GM12865 (cell line): ENCODE results near the gene ANKRD22.

Experiments
- DNase-seq: peaks from one replicate; pipeline ENCODE4 v3.0.0; 2010; ENCODE audit warnings: low read depth
- H3K4me3 ChIP-seq: 2 replicates; pipeline ENCODE4 v1.5.1; 2011; ENCODE audit warnings: mild to moderate bottlenecking, low read depth, low read length, control low read depth
- CTCF ChIP-seq: IDR thresholded peaks from 2 replicates; pipeline ENCODE4 v1.5.1; 2011; ENCODE audit warnings: low read length, control low read depth, low read depth, inconsistent platforms; ENCODE audit not compliant: insufficient read depth; ENCODE audit errors: missing control alignments

Gene ANKRD22

DNA sequence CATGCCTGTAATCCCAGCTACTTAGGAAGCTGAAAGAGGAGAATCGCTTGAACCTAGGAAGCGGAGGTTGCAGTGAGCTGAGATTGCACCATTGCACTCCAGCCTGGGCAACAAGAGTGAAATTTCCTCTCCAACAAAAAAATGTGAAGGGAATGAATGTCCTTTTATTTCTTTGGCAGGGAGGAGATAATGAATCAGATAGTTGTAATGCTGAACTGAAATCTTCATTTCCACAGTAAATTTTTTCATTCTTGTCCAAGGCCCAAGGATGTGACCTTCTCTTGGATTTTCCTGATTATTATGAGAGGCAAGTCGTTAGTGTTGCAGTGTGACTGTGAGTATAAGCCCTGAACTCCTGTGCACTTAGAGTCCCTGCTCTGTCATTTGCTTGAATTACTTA is 42.0 kb upstream of the ANKRD22 start:
- TF ChIP-seq CTCF = no peak
- no peak for DNase-seq
- H3K4me3 ChIP-seq = no peak overlapping the region

DNA sequence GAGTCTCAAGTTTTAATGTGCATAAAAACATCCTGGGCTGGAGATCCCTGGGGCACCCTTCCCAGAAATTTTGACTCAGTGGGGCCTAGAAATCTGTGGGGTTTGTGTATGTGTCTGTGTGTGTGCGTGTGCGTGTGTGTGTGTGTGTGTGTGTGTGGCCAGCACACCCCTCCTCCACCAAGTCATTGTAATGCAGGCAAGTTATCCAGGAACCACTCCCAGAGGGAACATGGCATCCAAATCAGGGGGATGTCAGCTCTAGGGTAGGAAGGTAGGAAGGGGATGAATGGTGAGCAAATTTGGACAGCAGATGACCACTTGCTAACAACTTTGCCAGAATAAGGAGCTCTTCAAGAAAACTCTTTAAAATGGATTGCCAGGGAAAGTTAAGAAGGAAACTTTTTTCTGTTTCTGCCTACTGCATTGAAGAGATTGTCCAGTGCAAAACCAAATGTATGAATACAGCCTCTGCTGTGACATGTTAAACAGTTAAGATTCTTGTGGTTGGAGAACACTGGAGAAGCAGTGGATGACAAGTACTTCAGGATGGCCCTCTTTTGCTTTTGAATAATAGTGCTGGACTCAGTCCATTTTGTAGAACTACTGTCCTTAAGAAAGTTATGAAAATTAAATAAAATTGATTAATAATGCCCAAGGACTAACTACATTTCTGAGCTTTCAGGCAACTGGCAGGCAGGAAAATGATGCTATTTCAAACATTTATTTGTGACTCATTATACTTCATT is 40.8 kb upstream of the ANKRD22 start:
- no peak for DNase-seq
- H3K4me3 ChIP-seq = no peak overlapping the region
- TF ChIP-seq CTCF = no peak

DNA sequence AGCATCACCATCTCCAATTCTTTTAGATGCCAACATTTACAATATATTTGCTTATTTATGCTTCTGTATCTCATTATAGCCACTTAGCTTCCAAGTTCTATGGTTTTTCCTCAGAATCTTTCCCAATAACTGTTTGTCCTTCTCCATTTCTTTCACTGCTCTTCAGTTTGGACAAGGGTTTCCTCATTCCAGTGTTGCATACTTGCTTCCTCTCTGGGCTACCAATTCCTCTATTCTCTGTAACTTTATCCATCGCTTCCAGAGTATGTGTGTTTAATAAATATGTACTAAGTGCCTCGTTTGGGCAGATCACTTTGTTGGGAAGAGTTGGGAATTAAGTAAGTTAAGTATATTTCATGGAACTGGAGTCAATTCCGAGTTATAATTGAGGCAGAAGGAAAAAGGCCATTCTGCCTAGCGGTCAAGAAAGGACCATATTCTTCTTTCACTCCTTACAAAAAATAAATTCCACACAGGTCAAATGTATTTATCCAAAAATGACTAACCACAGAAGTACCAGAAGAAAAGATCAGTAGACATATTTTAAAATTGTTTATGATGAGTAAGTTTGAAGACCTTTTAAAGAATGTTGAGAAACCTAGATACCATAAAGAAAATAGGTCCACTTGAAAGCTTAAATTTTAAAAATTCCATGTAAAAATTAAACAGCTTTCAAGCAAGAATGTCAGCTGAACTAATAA is 39.2 kb upstream of the ANKRD22 start:
- DNase-seq = no peak
- no peak for TF ChIP-seq CTCF
- H3K4me3 ChIP-seq = no peak overlapping the region

DNA sequence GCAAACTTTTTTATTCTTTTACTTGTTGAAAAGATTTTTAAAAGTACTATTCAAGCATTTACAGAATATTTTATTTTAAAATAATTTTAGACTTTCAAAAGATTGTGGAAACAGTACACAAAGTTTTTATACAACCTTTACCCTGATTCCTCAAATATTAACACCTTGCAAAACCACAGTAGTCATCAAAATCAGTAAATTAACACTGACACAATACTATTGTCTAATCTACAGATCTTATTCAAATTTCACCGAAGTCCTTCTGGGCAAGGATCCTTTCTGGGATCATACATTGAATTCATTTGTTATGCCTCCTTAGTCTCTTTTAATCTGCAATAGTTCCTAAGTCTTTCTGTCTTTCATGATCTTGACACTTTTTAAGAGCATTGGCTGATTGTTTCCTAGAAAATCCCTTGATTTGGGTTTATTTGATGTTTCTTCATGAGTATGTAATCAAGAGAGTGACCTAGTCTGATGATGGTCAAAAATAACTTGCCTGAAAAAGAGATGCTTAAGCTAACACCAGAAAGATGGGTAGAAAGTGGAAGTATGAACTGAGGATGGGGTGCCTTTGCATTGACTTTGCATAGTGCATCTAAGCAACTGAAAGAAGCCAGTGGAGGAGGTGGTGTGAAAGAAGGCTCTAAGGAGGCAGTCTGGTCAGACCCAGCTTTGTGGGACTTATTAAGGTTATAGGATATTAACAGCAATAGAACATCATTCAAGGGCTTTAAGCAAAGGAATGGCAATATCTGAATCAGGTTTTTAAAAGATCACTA is 38.1 kb upstream of the ANKRD22 start:
- H3K4me3 ChIP-seq = peak overlapping the region; percentile 53
- peak; percentile 73 for DNase-seq
- no peak for TF ChIP-seq CTCF

DNA sequence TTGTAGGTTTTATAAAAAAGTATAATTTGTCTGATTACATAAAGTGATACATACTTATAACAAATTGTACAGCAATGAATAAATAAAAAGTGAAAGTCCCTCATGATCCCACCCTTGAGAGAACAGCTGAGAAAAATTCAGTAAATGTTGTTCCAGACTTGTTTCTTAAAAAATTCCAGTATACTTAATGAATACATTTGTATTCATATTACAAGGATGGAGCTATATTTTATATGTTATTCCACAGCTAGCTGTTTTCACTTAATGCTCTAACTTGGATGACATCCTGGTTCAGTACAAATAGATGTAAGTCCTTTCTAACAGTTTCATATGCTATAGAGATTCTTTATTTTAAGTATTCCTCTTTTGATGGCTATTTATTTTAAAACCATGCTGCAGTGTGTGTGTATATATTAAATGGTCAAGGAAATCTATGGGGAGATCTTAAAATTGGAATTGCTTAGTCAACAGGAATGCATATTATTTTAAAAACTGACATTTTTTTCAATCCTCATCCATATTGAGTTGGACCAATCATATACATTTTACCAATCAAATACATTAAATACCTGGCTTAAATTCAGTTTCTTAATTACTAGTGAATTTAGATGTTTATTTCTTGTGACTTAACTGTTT is 37.3 kb upstream of the ANKRD22 start:
- peak overlapping the region; percentile 53 for H3K4me3 ChIP-seq
- no peak for TF ChIP-seq CTCF
- no peak for DNase-seq

DNA sequence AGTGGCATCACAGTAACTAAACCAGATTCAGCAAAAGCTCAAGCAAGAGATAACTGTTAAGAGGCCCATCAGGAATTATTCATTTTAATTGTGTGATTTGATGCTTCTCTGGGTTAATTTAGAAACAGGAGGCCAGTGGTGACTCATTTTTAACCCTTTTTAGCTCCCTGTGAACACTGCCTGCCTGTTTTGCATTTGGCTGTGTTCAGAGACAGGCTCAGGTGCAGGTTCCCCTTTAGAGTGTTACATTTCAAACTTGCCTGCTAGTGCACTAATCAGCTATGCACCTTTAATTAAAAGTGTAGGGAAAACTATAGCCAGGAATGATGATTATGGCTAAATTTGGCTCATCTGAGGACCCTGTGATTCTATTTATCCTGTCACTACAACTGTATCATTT is 34.9 kb upstream of the ANKRD22 start:
- DNase-seq = peak; percentile 83
- H3K4me3 ChIP-seq = peak overlapping the region; percentile 53
- no peak for TF ChIP-seq CTCF
